ENCODE data around the gene UNC5A. TPM values are rescaled to one million over a fixed set of nuclear protein-coding genes. Genes with fewer than 3 reads are reported as not detected.
A peak's percentile ranks its signal among the peaks of the same experiment; 100 is the strongest.

UNC5A gene
- polyA plus RNA-seq, 4 donors: 0.15 to 0.63 TPM; not detected in 2

- Histone ChIP-seq H3K4me1 (ENCODE audit: control insufficient read depth in 3 of 3, insufficient read depth in 2 of 3, low read depth in 1 of 3, low read length in 2 of 3) (no peaks in the 10 kb centered on the region), H3K27ac (ENCODE audit: low read depth in 1 of 3, low read length in 2 of 3) (no peak overlapping the region), H3K9me3 (ENCODE audit: control insufficient read depth in 2 of 2, insufficient read depth in 1 of 2, low read depth in 1 of 2, low read length in 1 of 2) (no peaks in the 10 kb centered on the region), H3K27me3 (ENCODE audit: control insufficient read depth in 3 of 3, insufficient read depth in 3 of 3, low read length in 3 of 3) (peaks cover 18 to 73% (median 38%) of the 10 kb centered on the region in 3 donors), H3K4me3 (ENCODE audit: low read depth in 1 of 3, low read length in 3 of 3) (no peak overlapping the region), H3K36me3 (ENCODE audit: control insufficient read depth in 3 of 3, insufficient read depth in 2 of 3, low read depth in 1 of 3, low read length in 3 of 3) (no peaks in the 10 kb centered on the region)
- DNase-seq: no peak
- FAIRE-seq: no peak
- WGBS, 3 donors: 61 to 74% (median 67%) methylated on average over 6 of the region's 6 CpGs
Observed at GRCh38 chr5:176814313-176814685, 3.9 kb downstream of the UNC5A start.

GRCh38 chr5:176814836-176815438 is 4.6 kb downstream of the UNC5A start:
- no peak overlapping the region for H3K4me3 ChIP-seq (ENCODE audit: low read depth in 1 of 3, low read length in 3 of 3)
- no peaks in the 10 kb centered on the region for H3K9me3 ChIP-seq (ENCODE audit: control insufficient read depth in 2 of 2, insufficient read depth in 1 of 2, low read depth in 1 of 2, low read length in 1 of 2)
- no peak overlapping the region for H3K27ac ChIP-seq (ENCODE audit: low read depth in 1 of 3, low read length in 2 of 3)
- no peak for DNase-seq
- WGBS, 3 donors: 65% methylated on average over 10 of the region's 10 CpGs
- peaks cover 15 to 71% (median 41%) of the 10 kb centered on the region in 3 donors for H3K27me3 ChIP-seq (ENCODE audit: control insufficient read depth in 3 of 3, insufficient read depth in 3 of 3, low read length in 3 of 3)
- FAIRE-seq: no peak
- no peaks in the 10 kb centered on the region for H3K4me1 ChIP-seq (ENCODE audit: control insufficient read depth in 3 of 3, insufficient read depth in 2 of 3, low read depth in 1 of 3, low read length in 2 of 3)
- H3K36me3 ChIP-seq (ENCODE audit: control insufficient read depth in 3 of 3, insufficient read depth in 2 of 3, low read depth in 1 of 3, low read length in 3 of 3): no peaks in the 10 kb centered on the region

GRCh38 chr5:176816043-176816745 is 5.8 kb downstream of the UNC5A start:
- Histone ChIP-seq H3K27ac (ENCODE audit: low read depth in 1 of 3, low read length in 2 of 3) (no peak overlapping the region), H3K36me3 (ENCODE audit: control insufficient read depth in 3 of 3, insufficient read depth in 2 of 3, low read depth in 1 of 3, low read length in 3 of 3) (no peaks in the 10 kb centered on the region), H3K4me3 (ENCODE audit: low read depth in 1 of 3, low read length in 3 of 3) (no peak overlapping the region), H3K27me3 (ENCODE audit: control insufficient read depth in 3 of 3, insufficient read depth in 3 of 3, low read length in 3 of 3) (peaks cover 6 to 64% (median 40%) of the 10 kb centered on the region in 3 donors), H3K9me3 (ENCODE audit: control insufficient read depth in 2 of 2, insufficient read depth in 1 of 2, low read depth in 1 of 2, low read length in 1 of 2) (no peaks in the 10 kb centered on the region), H3K4me1 (ENCODE audit: control insufficient read depth in 3 of 3, insufficient read depth in 2 of 3, low read depth in 1 of 3, low read length in 2 of 3) (no peaks in the 10 kb centered on the region)
- 26 to 65% (median 37%) methylated on average over 5 of the region's 5 CpGs for WGBS, 3 donors
- FAIRE-seq: no peak
- peak in 1 of 2 donors; percentile 34 for DNase-seq

- H3K9me3 ChIP-seq (ENCODE audit: control insufficient read depth in 2 of 2, insufficient read depth in 1 of 2, low read depth in 1 of 2, low read length in 1 of 2): no peaks in the 10 kb centered on the region
- no peak overlapping the region for H3K4me3 ChIP-seq (ENCODE audit: low read depth in 1 of 3, low read length in 3 of 3)
- H3K36me3 ChIP-seq (ENCODE audit: control insufficient read depth in 3 of 3, insufficient read depth in 2 of 3, low read depth in 1 of 3, low read length in 3 of 3): no peaks in the 10 kb centered on the region
- DNase-seq: no peak
- 29 to 41% (median 36%) methylated on average over 9 of the region's 9 CpGs for WGBS, 3 donors
- peaks cover 2 to 57% (median 33%) of the 10 kb centered on the region in 3 donors for H3K27me3 ChIP-seq (ENCODE audit: control insufficient read depth in 3 of 3, insufficient read depth in 3 of 3, low read length in 3 of 3)
- no peak overlapping the region for H3K27ac ChIP-seq (ENCODE audit: low read depth in 1 of 3, low read length in 2 of 3)
- H3K4me1 ChIP-seq (ENCODE audit: control insufficient read depth in 3 of 3, insufficient read depth in 2 of 3, low read depth in 1 of 3, low read length in 2 of 3): no peaks in the 10 kb centered on the region
- no peak for FAIRE-seq
Observed at GRCh38 chr5:176816791-176817347, 6.5 kb downstream of the UNC5A start.

GRCh38 chr5:176817369-176817840 is 7.0 kb downstream of the UNC5A start:
- no peaks in the 10 kb centered on the region for H3K9me3 ChIP-seq (ENCODE audit: control insufficient read depth in 2 of 2, insufficient read depth in 1 of 2, low read depth in 1 of 2, low read length in 1 of 2)
- peaks cover 0 to 52% (median 28%) of the 10 kb centered on the region in 3 donors for H3K27me3 ChIP-seq (ENCODE audit: control insufficient read depth in 3 of 3, insufficient read depth in 3 of 3, low read length in 3 of 3)
- no peak for FAIRE-seq
- WGBS, 3 donors: 3 to 6% (median 3%) methylated on average over 37 to 42 of the region's 42 CpGs
- no peak overlapping the region for H3K27ac ChIP-seq (ENCODE audit: low read depth in 1 of 3, low read length in 2 of 3)
- no peaks in the 10 kb centered on the region for H3K36me3 ChIP-seq (ENCODE audit: control insufficient read depth in 3 of 3, insufficient read depth in 2 of 3, low read depth in 1 of 3, low read length in 3 of 3)
- H3K4me3 ChIP-seq (ENCODE audit: low read depth in 1 of 3, low read length in 3 of 3): peak overlapping the region in 1 of 3 donors; percentile 27
- no peaks in the 10 kb centered on the region for H3K4me1 ChIP-seq (ENCODE audit: control insufficient read depth in 3 of 3, insufficient read depth in 2 of 3, low read depth in 1 of 3, low read length in 2 of 3)
- DNase-seq: peak in 1 of 2 donors; percentile 14

- FAIRE-seq: no peak
- no peaks in the 10 kb centered on the region for H3K4me1 ChIP-seq (ENCODE audit: control insufficient read depth in 3 of 3, insufficient read depth in 2 of 3, low read depth in 1 of 3, low read length in 2 of 3)
- H3K27ac ChIP-seq (ENCODE audit: low read depth in 1 of 3, low read length in 2 of 3): no peak overlapping the region
- no peaks in the 10 kb centered on the region for H3K9me3 ChIP-seq (ENCODE audit: control insufficient read depth in 2 of 2, insufficient read depth in 1 of 2, low read depth in 1 of 2, low read length in 1 of 2)
- 1% methylated on average over 18 to 55 of the region's 55 CpGs for WGBS, 3 donors
- H3K27me3 ChIP-seq (ENCODE audit: control insufficient read depth in 3 of 3, insufficient read depth in 3 of 3, low read length in 3 of 3): peaks cover 0 to 47% (median 26%) of the 10 kb centered on the region in 3 donors
- no peaks in the 10 kb centered on the region for H3K36me3 ChIP-seq (ENCODE audit: control insufficient read depth in 3 of 3, insufficient read depth in 2 of 3, low read depth in 1 of 3, low read length in 3 of 3)
- peak overlapping the region in 1 of 3 donors; percentile 27 for H3K4me3 ChIP-seq (ENCODE audit: low read depth in 1 of 3, low read length in 3 of 3)
- DNase-seq: peak in 1 of 2 donors; percentile 24
Observed at GRCh38 chr5:176817841-176818377, 7.5 kb downstream of the UNC5A start.

GRCh38 chr5:176818391-176819098 is 8.2 kb downstream of the UNC5A start:
- Histone ChIP-seq H3K27ac (ENCODE audit: low read depth in 1 of 3, low read length in 2 of 3) (no peak overlapping the region), H3K27me3 (ENCODE audit: control insufficient read depth in 3 of 3, insufficient read depth in 3 of 3, low read length in 3 of 3) (peaks cover 0 to 42% (median 23%) of the 10 kb centered on the region in 3 donors), H3K4me3 (ENCODE audit: low read depth in 1 of 3, low read length in 3 of 3) (no peak overlapping the region), H3K9me3 (ENCODE audit: control insufficient read depth in 2 of 2, insufficient read depth in 1 of 2, low read depth in 1 of 2, low read length in 1 of 2) (no peaks in the 10 kb centered on the region), H3K4me1 (ENCODE audit: control insufficient read depth in 3 of 3, insufficient read depth in 2 of 3, low read depth in 1 of 3, low read length in 2 of 3) (no peaks in the 10 kb centered on the region), H3K36me3 (ENCODE audit: control insufficient read depth in 3 of 3, insufficient read depth in 2 of 3, low read depth in 1 of 3, low read length in 3 of 3) (no peaks in the 10 kb centered on the region)
- no peak for FAIRE-seq
- 11 to 32% (median 17%) methylated on average over 12 of the region's 12 CpGs for WGBS, 3 donors
- no peak for DNase-seq

GRCh38 chr5:176819476-176819875 is 9.1 kb downstream of the UNC5A start:
- DNase-seq (no peak), FAIRE-seq (no peak)
- H3K4me3 ChIP-seq (ENCODE audit: low read depth in 1 of 3, low read length in 3 of 3): no peak overlapping the region
- H3K27ac ChIP-seq (ENCODE audit: low read depth in 1 of 3, low read length in 2 of 3): no peak overlapping the region
- peaks cover 0 to 42% (median 21%) of the 10 kb centered on the region in 3 donors for H3K27me3 ChIP-seq (ENCODE audit: control insufficient read depth in 3 of 3, insufficient read depth in 3 of 3, low read length in 3 of 3)
- no peaks in the 10 kb centered on the region for H3K36me3 ChIP-seq (ENCODE audit: control insufficient read depth in 3 of 3, insufficient read depth in 2 of 3, low read depth in 1 of 3, low read length in 3 of 3)
- no peaks in the 10 kb centered on the region for H3K4me1 ChIP-seq (ENCODE audit: control insufficient read depth in 3 of 3, insufficient read depth in 2 of 3, low read depth in 1 of 3, low read length in 2 of 3)
- no peaks in the 10 kb centered on the region for H3K9me3 ChIP-seq (ENCODE audit: control insufficient read depth in 2 of 2, insufficient read depth in 1 of 2, low read depth in 1 of 2, low read length in 1 of 2)
- 86 to 91% (median 88%) methylated on average over 5 of the region's 5 CpGs for WGBS, 3 donors
